ENCODE measurements around the gene SDC4. TPM values are rescaled to one million over a fixed set of nuclear protein-coding genes. Genes with fewer than 3 reads are reported as not detected.

Gene SDC4
- total and polyA plus RNA-seq, 9 of the 15 experiments (the other 6 are each of a cell fraction or from before 2014, with no cell fraction given): 2.1 to 10.7 (median 6.3) TPM

GRCh38 chr20:45290677-45291355, 57.4 kb downstream of the SDC4 start (continued):
- no peak for TF ChIP-seq PATZ1 (CRISPR knock-in tag; IDR thresholded peaks at IDR 0.05; ENCODE audit: borderline replicate concordance)
- no peak for TF ChIP-seq ZNF133 (CRISPR knock-in tag; IDR thresholded peaks at IDR 0.05)
- no peak for TF ChIP-seq MYC (IDR thresholded peaks at IDR 0.05; ENCODE audit: low read depth, low read length)
- TF ChIP-seq MYC (CRISPR knock-in tag; IDR thresholded peaks at IDR 0.05; ENCODE audit: borderline replicate concordance, low read depth): no peak
- no peak for TF ChIP-seq GTF3C2 (IDR thresholded peaks at IDR 0.05; ENCODE audit: borderline replicate concordance, extremely low read depth, insufficient read length)
- TF ChIP-seq GMEB1 (CRISPR knock-in tag; IDR thresholded peaks at IDR 0.05): no peak
- no peak for TF ChIP-seq ATF3 (IDR thresholded peaks at IDR 0.05)
- TF ChIP-seq ATF3 (CRISPR knock-in tag; conservative IDR thresholded peaks at IDR 0.05): no peak
- TF ChIP-seq BCOR (IDR thresholded peaks at IDR 0.05): peak; percentile 63; the same call in 1 of the 2 replicates
- no peak for TF ChIP-seq RAD51 (IDR thresholded peaks at IDR 0.05; ENCODE audit: borderline replicate concordance, low read depth)
- TF ChIP-seq ZNF766 (CRISPR knock-in tag; conservative IDR thresholded peaks at IDR 0.05): 0 out of 2 replicates have a peak, but pooled peaks have one; percentile 52
- TF ChIP-seq FOXP1 (CRISPR knock-in tag; IDR thresholded peaks at IDR 0.05): no peak
- TF ChIP-seq ZBED1 (IDR thresholded peaks at IDR 0.05): no peak
- TF ChIP-seq GABPA (tag; conservative IDR thresholded peaks at IDR 0.05; ENCODE audit: low read depth): no peak
- no peak for TF ChIP-seq ZBTB43 (CRISPR knock-in tag; IDR thresholded peaks at IDR 0.05)
- no peak for TF ChIP-seq ZNF512 (tag; IDR thresholded peaks at IDR 0.05)
- no peak for TF ChIP-seq ZZZ3 (IDR thresholded peaks at IDR 0.05)
- no peak for TF ChIP-seq DPF2 (IDR thresholded peaks at IDR 0.05)

Data from K562 (cell line).